ENCODE results near the gene PLP2. TPM values are rescaled to one million over a fixed set of nuclear protein-coding genes. Genes with fewer than 3 reads are reported as not detected.

Gene PLP2
- total RNA-seq, 1 experiment from 2014 or later: 137 TPM

DNA sequence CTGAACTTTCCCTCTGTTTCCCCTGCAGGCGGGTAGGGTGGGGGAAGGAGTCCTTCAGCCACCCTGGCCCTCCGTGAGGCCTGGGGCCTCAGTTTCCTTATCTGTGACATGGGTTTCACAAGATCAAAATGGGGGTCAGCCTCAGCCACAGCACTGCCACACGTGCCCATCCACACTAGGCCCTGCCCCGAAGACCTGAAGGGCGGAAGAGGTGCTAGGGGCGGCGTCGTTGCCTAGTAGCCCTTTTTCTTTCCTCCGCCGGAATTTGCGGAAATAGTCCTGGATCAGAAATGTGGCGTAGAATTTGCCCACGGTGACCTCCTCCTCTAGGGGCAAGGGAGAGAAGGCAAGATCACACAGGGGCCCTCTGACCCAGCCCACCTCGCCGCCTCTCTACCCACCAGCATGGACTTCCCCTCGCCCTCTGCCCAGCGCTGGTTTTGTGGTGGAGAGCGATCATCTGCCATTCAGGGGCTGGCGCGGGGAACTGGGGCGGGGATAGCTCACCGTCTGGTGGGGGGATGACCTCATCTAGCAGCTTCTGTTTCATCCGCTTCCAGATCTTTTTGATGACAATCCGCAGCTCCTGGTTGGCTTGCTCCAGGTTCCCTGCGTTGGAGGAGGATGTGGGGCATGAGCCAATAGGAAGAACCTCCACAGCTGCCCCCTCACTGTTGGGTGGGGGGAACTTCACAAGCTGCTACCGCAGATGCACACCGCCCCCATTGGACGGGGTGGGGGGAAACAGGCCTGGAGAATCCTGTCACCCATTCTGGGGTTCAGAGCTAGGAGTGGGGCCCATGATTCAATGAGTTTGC is 37.9 kb downstream of the PLP2 start:
- DNase-seq (ENCODE audit: low spot score): no peak

DNA sequence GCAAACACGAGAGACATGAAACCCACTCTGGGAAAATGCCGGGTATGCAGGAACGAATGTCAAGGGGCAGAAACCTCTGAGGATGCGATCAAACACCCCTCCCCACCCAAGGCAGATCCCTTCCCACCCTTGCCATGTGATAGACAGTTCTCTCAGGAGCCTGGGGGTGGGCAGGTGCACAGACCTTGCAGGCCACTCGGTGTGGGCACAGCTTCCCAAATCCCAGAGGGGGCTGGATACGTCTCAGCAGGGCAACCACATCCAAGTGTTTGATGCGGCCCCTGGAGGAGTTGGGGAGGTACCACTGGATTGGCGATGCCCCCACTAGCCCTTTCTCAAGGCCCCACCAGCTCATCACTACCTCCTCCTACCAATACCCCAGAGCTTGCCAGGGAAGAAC is 38.7 kb downstream of the PLP2 start:
- DNase-seq (ENCODE audit: low spot score): no peak

DNA sequence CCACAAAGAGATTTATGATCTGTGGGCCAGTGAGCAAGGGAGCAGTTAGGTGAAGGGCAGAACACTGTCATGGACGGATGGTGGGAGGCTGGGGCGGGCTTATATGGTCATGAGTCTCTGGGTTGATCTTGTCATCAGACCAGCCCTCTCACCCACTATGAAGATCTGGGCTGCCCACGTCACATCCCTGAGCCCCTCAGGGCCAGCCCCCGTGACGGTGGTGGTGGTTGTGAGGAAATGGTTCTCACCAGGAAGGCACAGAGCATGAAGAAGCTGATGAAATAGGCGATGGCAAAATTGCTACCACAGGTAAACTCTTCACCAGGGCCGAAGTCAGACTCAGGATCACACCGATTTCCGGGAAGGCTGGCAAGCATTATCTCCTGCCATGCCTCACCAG is 39.4 kb downstream of the PLP2 start:
- DNase-seq (ENCODE audit: low spot score): no peak

DNA sequence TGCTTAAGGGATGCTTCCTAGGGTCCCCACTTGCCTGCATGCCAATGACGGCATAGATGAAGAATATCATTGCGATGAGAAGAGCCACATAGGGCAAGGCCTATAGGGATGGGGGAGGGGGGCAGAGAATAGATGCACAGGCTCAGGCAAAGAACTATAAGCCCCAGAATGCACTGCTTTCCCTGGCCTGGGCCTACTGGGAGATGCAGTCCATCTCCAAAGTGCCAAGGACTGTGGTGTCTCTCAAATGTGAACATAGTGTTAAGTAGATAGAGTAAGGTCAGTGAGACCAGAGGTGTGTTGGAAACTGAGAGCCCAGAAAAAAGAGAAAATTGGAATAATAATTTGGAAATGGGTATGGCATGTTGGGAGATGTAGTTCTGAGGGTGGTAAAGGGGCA is 40.5 kb downstream of the PLP2 start:
- DNase-seq (ENCODE audit: low spot score): no peak

DNA sequence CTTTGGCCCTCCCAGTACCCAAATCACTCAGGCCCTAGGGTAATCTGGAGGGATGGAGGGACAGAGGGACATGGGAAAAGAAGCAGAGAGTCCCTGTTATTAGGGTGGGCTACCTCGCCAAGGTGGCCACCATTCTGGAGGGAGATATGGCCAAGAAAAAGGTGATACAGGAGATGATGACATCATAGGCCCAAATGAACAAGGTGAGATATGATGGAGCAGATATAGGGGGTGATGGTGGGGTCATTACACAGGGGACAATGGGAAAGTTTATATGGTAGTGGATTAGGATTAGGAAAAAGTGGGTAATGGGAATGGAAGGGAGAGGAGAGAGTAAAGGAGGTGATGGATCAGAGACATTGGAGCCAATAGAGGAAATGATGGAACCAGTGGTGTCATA is 41.2 kb downstream of the PLP2 start:
- no peak for DNase-seq (ENCODE audit: low spot score)

DNA sequence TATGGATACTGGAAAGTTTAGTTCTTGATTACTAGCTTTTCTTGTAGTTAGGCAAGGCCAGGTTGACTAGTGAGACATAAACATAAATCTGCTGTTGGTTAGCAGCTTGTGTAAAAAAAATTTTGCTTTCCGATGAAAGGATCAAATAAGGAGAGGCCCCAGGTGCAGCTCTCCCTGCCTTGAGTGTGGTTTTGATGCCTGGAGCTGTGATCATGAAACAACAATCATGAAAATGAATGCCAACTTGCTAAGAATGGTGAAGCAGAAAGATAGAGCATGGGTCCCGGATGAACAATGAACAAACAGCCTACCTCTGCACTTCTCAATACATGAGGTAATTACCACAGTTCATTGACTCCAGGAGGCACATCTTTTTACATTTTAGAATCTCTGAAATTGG is 42.7 kb downstream of the PLP2 start:
- no peak for DNase-seq (ENCODE audit: low spot score)

DNA sequence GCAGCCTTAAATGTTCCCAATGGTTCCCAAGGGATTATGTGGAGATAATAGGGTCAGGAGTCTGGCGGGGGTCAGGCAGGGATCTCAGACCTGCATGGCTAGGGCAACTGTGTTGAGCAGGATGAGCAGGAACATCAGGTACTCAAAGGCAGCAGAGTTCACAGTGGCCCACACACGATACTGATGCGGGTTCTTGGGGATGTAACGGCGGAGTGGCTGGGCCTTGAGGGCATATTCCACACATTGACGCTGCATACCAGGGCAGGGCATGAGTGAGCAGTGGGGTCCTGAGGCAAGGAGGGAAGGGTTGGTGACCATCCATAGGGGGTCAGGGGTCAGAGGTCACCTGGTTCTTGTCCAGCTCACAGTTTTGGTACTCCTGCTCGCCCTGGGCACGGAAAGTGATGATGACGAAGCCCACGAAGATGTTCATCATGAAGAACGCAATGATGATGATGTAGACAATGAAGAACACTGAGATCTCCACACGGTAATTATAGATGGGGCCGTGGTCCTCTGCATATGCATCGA is 43.4 kb downstream of the PLP2 start:
- DNase-seq (ENCODE audit: low spot score): no peak

DNA sequence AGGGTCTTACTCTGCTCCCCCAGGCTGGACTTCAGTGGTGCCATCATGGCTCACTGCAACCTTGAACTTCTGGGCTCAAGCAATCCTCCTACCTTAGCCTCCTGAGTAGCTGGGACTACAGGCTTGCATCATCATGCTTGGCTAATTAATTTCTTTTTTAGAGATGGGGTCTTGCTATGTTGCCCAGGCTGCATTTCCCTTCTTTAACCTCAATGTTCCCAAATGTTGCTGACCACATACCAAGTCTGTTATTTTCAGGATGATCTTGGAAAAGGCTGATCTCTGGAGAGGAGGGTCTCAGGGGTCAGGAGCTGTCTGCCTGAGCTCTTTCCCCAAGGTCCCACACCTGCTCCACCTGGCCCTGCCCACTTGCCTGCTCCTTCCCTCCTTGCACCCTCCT is 48.4 kb downstream of the PLP2 start:
- no peak for DNase-seq (ENCODE audit: low spot score)

DNA sequence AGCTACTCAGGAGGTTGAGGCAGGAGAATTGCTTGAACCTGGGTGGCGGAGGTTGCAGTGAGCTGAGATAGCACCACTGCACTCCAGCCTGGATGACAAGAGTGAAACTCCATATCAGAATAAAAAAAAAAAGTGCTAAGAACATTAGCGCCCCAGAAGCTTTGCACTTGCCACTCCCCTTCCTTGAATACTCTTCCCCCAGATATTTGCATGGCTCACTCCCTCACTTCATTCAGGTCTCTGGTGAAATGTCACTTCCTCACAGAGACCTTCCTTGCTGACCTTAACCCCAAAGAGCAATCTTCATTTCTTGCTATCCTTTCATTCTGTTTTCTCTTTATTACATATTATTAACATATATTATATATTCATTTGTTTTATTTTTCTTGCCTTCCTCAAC is 50.2 kb downstream of the PLP2 start:
- DNase-seq (ENCODE audit: low spot score): no peak

Other genes starting within 250 kb of the PLP2 start
- 22.3 and 34.2 TPM in 2 replicates for gene OTUD5, start 214.3 kb upstream of the PLP2 start, total RNA-seq (2014; rRNA removed; shearing (Covaris generic))
- 0.12 TPM in 1 of 2 replicates, not detected in the other for gene KCND1, start 200.1 kb upstream of the PLP2 start, total RNA-seq (2014; rRNA removed; shearing (Covaris generic))
- 15.3 and 15.9 TPM in 2 replicates for gene GRIPAP1, start 169.6 kb upstream of the PLP2 start, total RNA-seq (2014; rRNA removed; shearing (Covaris generic))
- 23.7 and 47.1 TPM in 2 replicates for gene TFE3, start 128.5 kb upstream of the PLP2 start, total RNA-seq (2014; rRNA removed; shearing (Covaris generic))
- 0.08 and 0.31 TPM in 2 replicates for gene CCDC120, start 112.9 kb upstream of the PLP2 start, total RNA-seq (2014; rRNA removed; shearing (Covaris generic))
- 12.5 and 18.2 TPM in 2 replicates for gene PRAF2, start 97.9 kb upstream of the PLP2 start, total RNA-seq (2014; rRNA removed; shearing (Covaris generic))
- gene WDR45, start 92.0 kb upstream of the PLP2 start, total RNA-seq (2014; rRNA removed; shearing (Covaris generic)): 50.0 and 57.6 TPM in 2 replicates
- gene GPKOW, start 48.2 kb upstream of the PLP2 start, total RNA-seq (2014; rRNA removed; shearing (Covaris generic)): 18.1 and 24.6 TPM in 2 replicates
- 0.48 and 2.3 TPM in 2 replicates for gene MAGIX, start 9.1 kb upstream of the PLP2 start, total RNA-seq (2014; rRNA removed; shearing (Covaris generic))
- gene PRICKLE3, start 14.5 kb downstream of the PLP2 start, total RNA-seq (2014; rRNA removed; shearing (Covaris generic)): 2.5 and 6.8 TPM in 2 replicates
- 0.19 TPM in 1 of 2 replicates, not detected in the other for gene SYP, start 28.3 kb downstream of the PLP2 start, total RNA-seq (2014; rRNA removed; shearing (Covaris generic))
- gene CACNA1F, start 61.4 kb downstream of the PLP2 start, total RNA-seq (2014; rRNA removed; shearing (Covaris generic)): not detected in 2 replicates
- 9.2 and 11.3 TPM in 2 replicates for gene CCDC22, start 63.6 kb downstream of the PLP2 start, total RNA-seq (2014; rRNA removed; shearing (Covaris generic))
- gene FOXP3, start 92.8 kb downstream of the PLP2 start, total RNA-seq (2014; rRNA removed; shearing (Covaris generic)): not detected in 2 replicates
- 8.2 and 10.5 TPM in 2 replicates for gene PPP1R3F, start 97.9 kb downstream of the PLP2 start, total RNA-seq (2014; rRNA removed; shearing (Covaris generic))
- not detected in 2 replicates for gene GAGE10, start 131.7 kb downstream of the PLP2 start, total RNA-seq (2014; rRNA removed; shearing (Covaris generic))
- not detected in 2 replicates for gene GAGE12J, start 150.1 kb downstream of the PLP2 start, total RNA-seq (2014; rRNA removed; shearing (Covaris generic))
- not detected in 2 replicates for gene GAGE13, start 159.7 kb downstream of the PLP2 start, total RNA-seq (2014; rRNA removed; shearing (Covaris generic))

Data from H4 (cell line).